B cell (primary cell): Measurements from ENCODE around the gene CPSF6. TPM values are rescaled to one million over a fixed set of nuclear protein-coding genes. Genes with fewer than 3 reads are reported as not detected.
"Not testable (repeated sequence)": the region's sequence is repeated elsewhere in the genome, so short reads cannot be mapped to it uniquely, and the experiment has no call there.

Experiments
- ATAC-seq: fragments of 200-7000 bp; cut with Tn5 transposase; one replicate; pipeline ENCODE4 v1.10.0; 2021; ENCODE audit warnings: low read depth, mild to moderate bottlenecking, moderate number of reproducible peaks, moderate library complexity
- CTCF ChIA-PET: fragments of 350-600 bp; sonication (Branson Sonifier 250); formaldehyde crosslinking; loops from one replicate; lab custom pipeline; 2021; ENCODE audit warnings: antibody characterized with exemption, inconsistent platforms; lab: Charles Lee
- POLR2A ChIA-PET: fragments of 350-600 bp; sonication (Branson Sonifier 250); formaldehyde crosslinking; loops from one replicate; lab custom pipeline; 2021; ENCODE audit warnings: antibody characterized with exemption; lab: Charles Lee
- DNase-seq: peaks from one replicate; pipeline ENCODE4 v3.0.0; 2013
- H2AFZ ChIP-seq: 2 replicates; pipeline ENCODE4 v1.6.1; 2012; ENCODE audit warnings: mild to moderate bottlenecking, low read depth, low read length; ENCODE audit not compliant: insufficient read depth, poor library complexity, severe bottlenecking
- H3K27ac ChIP-seq, 2 donors: 1 replicate in 1 of 2; 2 replicates in 1 of 2; pipeline ENCODE4 v1.5.1; 2012 to 2013; ENCODE audit warnings: low read length in 2 of 2, mild to moderate bottlenecking in 2 of 2, moderate library complexity in 1 of 2
- H3K27me3 ChIP-seq, 4 experiments: fragments of 200-600 bp in 1 of 4; sonication (generic) in 1 of 4; replicated peaks in 1 of 4; 1 replicate in 2 of 4; 2 replicates in 2 of 4; pipeline versions ENCODE4 v1.6.1 to v1.7.0; 2013 to 2016; ENCODE audit warnings: low read length in 3 of 4, mild to moderate bottlenecking in 2 of 4, mixed read lengths in 1 of 4, moderate library complexity in 1 of 4; ENCODE audit not compliant: insufficient read depth in 4 of 4, control insufficient read depth in 3 of 4; ENCODE audit errors: control extremely low read depth in 1 of 4
- H3K36me3 ChIP-seq, 2 experiments: replicated peaks in 1 of 2; 1 replicate in 1 of 2; 2 replicates in 1 of 2; pipeline versions ENCODE4 v1.6.1 to v1.7.1; 2013; ENCODE audit warnings: low read length in 1 of 2; ENCODE audit not compliant: insufficient read depth in 2 of 2, control insufficient read depth in 1 of 2; ENCODE audit errors: control extremely low read depth in 1 of 2, extremely low read depth in 1 of 2
- H3K4me1 ChIP-seq, 2 donors: fragments of 200-600 bp in 1 of 2; sonication (generic) in 1 of 2; 1 replicate in 1 of 2; 2 replicates in 1 of 2; pipeline versions ENCODE4 v1.5.1 to v1.6.1; 2013 to 2017; ENCODE audit warnings: low read length in 2 of 2; ENCODE audit not compliant: control insufficient read depth in 2 of 2, insufficient read depth in 2 of 2
- H3K4me2 ChIP-seq: replicated peaks from 2 replicates; pipeline ENCODE3; 2012; ENCODE audit warnings: mild to moderate bottlenecking, low read depth, low read length; ENCODE audit not compliant: poor library complexity, severe bottlenecking
- H3K4me3 ChIP-seq, 5 experiments: fragments of 200-600 bp in 1 of 5; sonication (generic) in 1 of 5; 1 replicate in 3 of 5; 2 replicates in 2 of 5; pipeline versions ENCODE4 v1.5.1 to v1.7.0; 2011 to 2016; ENCODE audit warnings: low read length in 4 of 5, mild to moderate bottlenecking in 4 of 5, low read depth in 2 of 5, control low read depth in 1 of 5, moderate library complexity in 1 of 5; ENCODE audit not compliant: insufficient read depth in 1 of 5; ENCODE audit errors: control extremely low read depth in 1 of 5, extremely low read depth in 1 of 5
- H3K79me2 ChIP-seq: fragments of 200-600 bp; sonication (generic); one replicate; pipeline ENCODE4 v1.6.0; 2016; ENCODE audit warnings: low read length; ENCODE audit not compliant: control insufficient read depth, insufficient read depth
- H3K9ac ChIP-seq: fragments of 200-600 bp; sonication (generic); 2 replicates; pipeline ENCODE4 v1.6.1; 2017; ENCODE audit warnings: mild to moderate bottlenecking, low read length, moderate library complexity
- H3K9me3 ChIP-seq, 3 donors: one replicate each; pipeline versions ENCODE4 v1.6.1 to v1.7.1; 2013; ENCODE audit warnings: low read length in 2 of 3; ENCODE audit not compliant: control insufficient read depth in 2 of 3, insufficient read depth in 1 of 3; ENCODE audit errors: control extremely low read depth in 1 of 3
- H4K20me1 ChIP-seq: 2 replicates; pipeline ENCODE4 v1.6.0; 2012; ENCODE audit warnings: mild to moderate bottlenecking, low read length; ENCODE audit not compliant: insufficient read depth, control insufficient read depth, poor library complexity, severe bottlenecking
- H3K27ac Mint-ChIP-seq: one replicate; pipeline ENCODE4 v1.8.0; 2021; ENCODE audit warnings: mixed read lengths
- H3K27me3 Mint-ChIP-seq: one replicate; pipeline ENCODE4 v1.8.0; 2021; ENCODE audit warnings: mixed read lengths
- H3K4me1 Mint-ChIP-seq: one replicate; pipeline ENCODE4 v1.8.0; 2021; ENCODE audit warnings: mixed read lengths
- H3K4me3 Mint-ChIP-seq: one replicate; pipeline ENCODE4 v1.8.0; 2021; ENCODE audit warnings: mixed read lengths
- H3K9me3 Mint-ChIP-seq: one replicate; pipeline ENCODE4 v1.8.0; 2022; ENCODE audit warnings: mixed read lengths; ENCODE audit not compliant: insufficient read depth
- CTCF ChIP-seq: fragments of 200-600 bp; IDR thresholded peaks from one replicate; pipeline ENCODE4 v1.8.0; 2022; ENCODE audit warnings: antibody characterized with exemption, mild to moderate bottlenecking
- EZH2 ChIP-seq: IDR thresholded peaks from 2 replicates; pipeline ENCODE4 v1.6.1; 2012; ENCODE audit warnings: borderline replicate concordance, low read depth, mild to moderate bottlenecking, moderate library complexity, low read length; ENCODE audit not compliant: insufficient read depth, poor library complexity, severe bottlenecking
- WGBS: methylation state at CpG from one replicate; pipeline ENCODE4 v1.1.5; 2013; ENCODE audit warnings: missing lambda C conversion rate; ENCODE audit not compliant: insufficient coverage; 5-methylcytosine and 5-hydroxymethylcytosine counted together
- intact Hi-C: fragments of 100-400 bp; cut with micrococcal nuclease; formaldehyde crosslinking; loops from one replicate; pipeline ENCODE4 v1.10.0; 2022
- polyA plus RNA-seq: library from polyadenylated mRNA; depleted of rRNA; stranded (reverse); fragments of >200 nt; gene quantifications from 2 replicates; pipeline ENCODE4 v1.2.3, GENCODE V29; 2012
- total RNA-seq, 2 donors: library from RNA; stranded (reverse); fragments of 120-200 nt in 1 of 2; gene quantifications; 1 replicate in 1 of 2; 2 replicates in 1 of 2; pipeline versions ENCODE4 v1.2.3 to v1.2.4, GENCODE V29; 2013 to 2022

Gene CPSF6
- total and polyA plus RNA-seq, 2 donors (not counting 1 experiment from before 2014, with no cell fraction given), result 22.3 to 108 TPM

- ATAC-seq, H3K36me3 ChIP-seq, H2AFZ ChIP-seq, POLR2A ChIA-PET, H3K27ac Mint-ChIP-seq, H3K27me3 ChIP-seq, CTCF ChIA-PET, H3K4me2 ChIP-seq, H3K79me2 ChIP-seq, H3K4me1 ChIP-seq, H3K4me3 ChIP-seq, H3K27me3 Mint-ChIP-seq, H3K4me1 Mint-ChIP-seq, H3K9me3 ChIP-seq, intact Hi-C loops, DNase-seq, H4K20me1 ChIP-seq, H3K4me3 Mint-ChIP-seq, H3K27ac ChIP-seq, H3K9ac ChIP-seq: not testable (repeated sequence)
- no CpG with 5 or more reads among the region's 2 CpGs for WGBS
- peaks cover 14% of the 10 kb centered on the region for H3K9me3 Mint-ChIP-seq
Observed at GRCh38 chr12:69317233-69317632, 77.9 kb downstream of the CPSF6 start.

- peaks cover 10% of the 10 kb centered on the region for H3K9me3 Mint-ChIP-seq
- H3K9ac ChIP-seq, result no peak overlapping the region
- H3K4me3 Mint-ChIP-seq, result no peak overlapping the region
- intact Hi-C loops, result no loop called here
- H3K27ac ChIP-seq, result no peak overlapping the region
- H3K4me1 ChIP-seq, result peaks cover 0 to 4% of the 10 kb centered on the region in 2 donors
- H3K36me3 ChIP-seq, result no peaks in the 10 kb centered on the region
- H3K4me3 ChIP-seq, result no peak overlapping the region
- DNase-seq (no peak), ATAC-seq (no peak)
- TF ChIP-seq EZH2 (no peak), CTCF (no peak)
- H3K4me1 Mint-ChIP-seq, result peaks cover 8% of the 10 kb centered on the region
- no peaks in the 10 kb centered on the region for H4K20me1 ChIP-seq
- H2AFZ ChIP-seq, result no peak overlapping the region
- peaks cover 7% of the 10 kb centered on the region for H3K27me3 Mint-ChIP-seq
- no peaks in the 10 kb centered on the region for H3K79me2 ChIP-seq
- H3K4me2 ChIP-seq, result no peak overlapping the region
- H3K9me3 ChIP-seq, result peaks cover 0 to 6% (median 0%) of the 10 kb centered on the region in 3 donors
- no peak overlapping the region for H3K27ac Mint-ChIP-seq
- H3K27me3 ChIP-seq, result no peaks in the 10 kb centered on the region
- POLR2A ChIA-PET, result no interaction called here
- 100% methylated on average over 1 of the region's 2 CpGs for WGBS
- CTCF ChIA-PET, result no interaction called here
Observed at GRCh38 chr12:69318225-69318624, 78.9 kb downstream of the CPSF6 start.
